GM12878 (cell line): Measurements from ENCODE around the gene ZNF566. TPM values are rescaled to one million over a fixed set of nuclear protein-coding genes. Genes with fewer than 3 reads are reported as not detected.

Source experiments
- ATAC-seq: fragments of 200-7000 bp; cut with Tn5 transposase; 3 replicates; pipeline ENCODE4 v1.9.1; 2020; ENCODE audit warnings: mild to moderate bottlenecking, moderate library complexity
- BruUV-seq: library from RNA; stranded (reverse); fragments of 400-500 nt; replicated peaks from 2 replicates; lab custom pipeline; 2021; lab: Mats Ljungman, UMichigan
- CTCF ChIA-PET: fragments of 300-600 bp; sonication (Branson Sonifier 250); formaldehyde crosslinking; extraction: SDS; loops from one replicate; lab custom pipeline; 2021; ENCODE audit warnings: inconsistent platforms; lab: Yijun Ruan, JAX
- POLR2A ChIA-PET: fragments of 350-600 bp; formaldehyde crosslinking; extraction: SDS; loops from one replicate; lab custom pipeline; 2021; ENCODE audit warnings: inconsistent platforms; lab: Charles Lee
- RAD21 ChIA-PET: fragments of 300-600 bp; sonication (Branson Sonifier 250); formaldehyde crosslinking; loops from one replicate; lab custom pipeline; 2023; ENCODE audit warnings: antibody characterized with exemption; ENCODE audit not compliant: unreplicated experiment; lab: Charles Lee
- SMC1A ChIA-PET: fragments of 300-600 bp; sonication (Branson Sonifier 250); formaldehyde crosslinking; loops from one replicate; lab custom pipeline; 2023; ENCODE audit not compliant: unreplicated experiment, uncharacterized antibody; lab: Charles Lee
- DNase-seq: peaks from one replicate; pipeline ENCODE4 v3.0.0-alpha.2; 2011; ENCODE audit warnings: low read depth, low spot score
- FAIRE-seq: peaks from 3 replicates; lab custom pipeline; 2011; peaks lifted over from hg19 to GRCh38; lab: Jason Lieb, UNC
- H2AFZ ChIP-seq: 2 replicates; pipeline ENCODE4 v1.6.0; 2011; ENCODE audit warnings: low read depth, low read length, control low read depth; ENCODE audit not compliant: control insufficient read depth
- H3K27ac ChIP-seq: 2 replicates; pipeline ENCODE4 v1.5.1; 2011; ENCODE audit warnings: control low read depth; ENCODE audit not compliant: control insufficient read depth, insufficient read depth
- H3K27me3 ChIP-seq, 2 experiments: replicated peaks in 1 of 2; 2 replicates each; pipeline versions ENCODE4 v1.6.0 to v1.6.1; 2011; ENCODE audit warnings: low read length in 1 of 2; ENCODE audit not compliant: control insufficient read depth in 2 of 2, insufficient read depth in 2 of 2
- H3K36me3 ChIP-seq, 2 experiments: 2 replicates each; pipeline ENCODE4 v1.5.1; 2011; ENCODE audit warnings: low read length in 1 of 2; ENCODE audit not compliant: control insufficient read depth in 2 of 2, insufficient read depth in 2 of 2
- H3K4me1 ChIP-seq: 2 replicates; pipeline ENCODE4 v1.6.1; 2011; ENCODE audit warnings: mild to moderate bottlenecking, low read length, moderate library complexity, mixed read lengths; ENCODE audit not compliant: control insufficient read depth, insufficient read depth
- H3K4me2 ChIP-seq: 2 replicates; pipeline ENCODE4 v1.6.0; 2011; ENCODE audit warnings: control low read depth; ENCODE audit not compliant: control insufficient read depth, insufficient read depth
- H3K4me3 ChIP-seq: fragments of 200-600 bp; sonication (generic); 2 replicates; pipeline ENCODE4 v1.5.1; 2016
- H3K79me2 ChIP-seq: 2 replicates; pipeline ENCODE4 v1.6.0; 2011; ENCODE audit warnings: low read length; ENCODE audit not compliant: control insufficient read depth, insufficient read depth
- H3K9ac ChIP-seq: 2 replicates; pipeline ENCODE4 v1.8.0; 2011; ENCODE audit warnings: low read length, control low read depth, mixed read lengths; ENCODE audit not compliant: control insufficient read depth, insufficient read depth
- H3K9me3 ChIP-seq: replicated peaks from 3 replicates; pipeline ENCODE4 v1.5.1; 2011; ENCODE audit warnings: mild to moderate bottlenecking, low read length; ENCODE audit not compliant: control insufficient read depth, insufficient read depth
- H4K20me1 ChIP-seq: 2 replicates; pipeline ENCODE4 v1.6.0; 2011; ENCODE audit not compliant: control insufficient read depth, insufficient read depth
- CEBPB ChIP-seq, 2 experiments: fragments of 150-350 bp in 1 of 2; IDR thresholded peaks; 2 replicates each; pipeline ENCODE4 v1.6.1; 2012 to 2014; ENCODE audit warnings: low read depth in 2 of 2, low read length in 2 of 2, borderline replicate concordance in 1 of 2, inconsistent platforms in 1 of 2
- IRF4 ChIP-seq: IDR thresholded peaks from 2 replicates; pipeline ENCODE4 v1.6.1; 2011; ENCODE audit warnings: low read depth, low read length
- MAX ChIP-seq: IDR thresholded peaks from 2 replicates; pipeline ENCODE4 v1.6.1; 2012; ENCODE audit warnings: low read depth, low read length, improper control_type of control experiment
- MTA3 ChIP-seq: IDR thresholded peaks from 2 replicates; pipeline ENCODE4 v1.6.1; 2012; ENCODE audit warnings: low read length, inconsistent platforms, borderline replicate concordance
- NFIC ChIP-seq: IDR thresholded peaks from 2 replicates; pipeline ENCODE4 v1.6.1; 2012; ENCODE audit warnings: low read depth, mild to moderate bottlenecking, inconsistent platforms, low read length, moderate library complexity
- NFXL1 ChIP-seq: fragments of 450-650 bp; IDR thresholded peaks from 2 replicates; pipeline ENCODE4 v1.6.1; 2017; ENCODE audit warnings: antibody characterized with exemption, mild to moderate bottlenecking, borderline replicate concordance
- RELA ChIP-seq: fragments of 450-650 bp; IDR thresholded peaks from 2 replicates; pipeline ENCODE4 v1.8.0; 2014; ENCODE audit warnings: borderline replicate concordance; ENCODE audit not compliant: partially characterized antibody
- SMARCA5 ChIP-seq: fragments of 450-650 bp; IDR thresholded peaks from 2 replicates; pipeline ENCODE4 v1.6.1; 2017; ENCODE audit warnings: mild to moderate bottlenecking
- SMC3 ChIP-seq: IDR thresholded peaks from 2 replicates; pipeline ENCODE4 v1.6.1; 2011; ENCODE audit warnings: low read length, improper control_type of control experiment, borderline replicate concordance
- SPI1 ChIP-seq: IDR thresholded peaks from 2 replicates; pipeline ENCODE4 v1.6.1; 2011; ENCODE audit warnings: low read depth, mild to moderate bottlenecking, low read length, moderate library complexity, borderline replicate concordance; ENCODE audit not compliant: insufficient read depth
- TCF12 ChIP-seq: IDR thresholded peaks from 2 replicates; pipeline ENCODE4 v1.6.1; 2011; ENCODE audit warnings: low read depth, mild to moderate bottlenecking, low read length
- ZNF622 ChIP-seq: fragments of 450-650 bp; IDR thresholded peaks from 2 replicates; pipeline ENCODE4 v1.6.1; 2017; ENCODE audit warnings: mild to moderate bottlenecking, inconsistent platforms
- WGBS: methylation state at CpG from one replicate; pipeline ENCODE4 v1.1.6; 2016; ENCODE audit warnings: low lambda C conversion rate; ENCODE audit not compliant: insufficient replicate concordance, insufficient coverage; ENCODE audit errors: missing lambda C conversion rate; 5-methylcytosine and 5-hydroxymethylcytosine counted together
- in situ Hi-C: fragments of 300-500 bp; cut with MboI; formaldehyde crosslinking; loops from 9 replicates; pipeline ENCODE4 v1.14.3; 2018; ENCODE audit warnings: mixed read lengths
- intact Hi-C: fragments of 100-400 bp; cut with micrococcal nuclease; formaldehyde crosslinking; loops from one replicate; pipeline ENCODE4 v1.14.2; 2022; ENCODE audit not compliant: unreplicated experiment
- polyA plus RNA-seq, 11 experiments: library from polyadenylated mRNA; depleted of rRNA in 4 of 11; unstranded in 6 of 11; stranded (reverse) in 5 of 11; fragments of >200 nt; fragmentation: Nextera tagmentation in 4 of 11; fragmentation: Illumina TruSeq in 1 of 11; extraction: Ambion mirVana in 4 of 11; extraction: Trizol in 1 of 11; gene quantifications; 1 replicate in 1 of 11; 2 replicates in 10 of 11; pipeline versions ENCODE4 v1.2.1 to v1.2.3, GENCODE V29; 2011 to 2016; ENCODE audit warnings: inconsistent platforms in 2 of 11, missing spikeins in 2 of 11, low read depth in 1 of 11
- total RNA-seq, 4 experiments: library from RNA; depleted of rRNA in 3 of 4; stranded (reverse); fragments of >200 nt in 3 of 4; fragmentation: Illumina TruSeq in 1 of 4; extraction: Trizol in 1 of 4; gene quantifications; 2 replicates each; pipeline versions ENCODE4 v1.2.1 to v1.2.3, GENCODE V29; 2013 to 2021

Gene ZNF566
- total and polyA plus RNA-seq, 10 of the 15 experiments (the other 5 are each of a cell fraction or from before 2014, with no cell fraction given): 2.5 to 5.8 (median 3.9) TPM

DNA sequence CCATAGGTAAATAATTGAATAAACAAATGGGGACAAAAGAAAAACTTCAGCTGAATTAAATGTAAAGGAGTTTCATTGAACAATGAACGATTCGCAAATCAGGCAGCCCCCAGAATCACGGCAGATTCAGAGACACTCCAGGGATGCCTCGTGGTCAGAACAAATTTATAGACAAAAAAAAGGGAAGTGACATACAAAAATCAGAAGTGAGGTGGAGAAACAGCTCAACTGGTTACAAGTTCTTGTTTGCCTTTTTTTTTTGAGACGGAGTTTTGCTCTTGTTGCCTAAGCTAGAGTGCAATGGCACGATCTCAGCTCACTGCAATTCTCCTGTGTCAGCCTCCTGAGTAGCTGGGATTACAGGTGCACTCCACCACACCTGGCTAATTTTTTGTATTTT is 5.7 kb downstream of the ZNF566 start:
- ATAC-seq (no peak), FAIRE-seq (no peak), DNase-seq (no peak)
- WGBS: 41% methylated on average over 6 of the region's 6 CpGs
- Histone ChIP-seq H3K9me3 (peaks cover 5% of the 10 kb centered on the region; the same call in 2 of the 3 replicates), H3K27me3 (no peaks in the 10 kb centered on the region), H3K79me2 (peaks cover 2% of the 10 kb centered on the region; the same call in 1 of the 2 replicates), H3K27ac (no peak overlapping the region), H3K4me1 (no peaks in the 10 kb centered on the region), H3K4me2 (no peak overlapping the region), H2AFZ (no peak overlapping the region), H3K4me3 (no peak overlapping the region), H4K20me1 (no peaks in the 10 kb centered on the region), H3K36me3 (no peaks in the 10 kb centered on the region), H3K9ac (no peak overlapping the region)
- in situ Hi-C loops: loop anchor here (10.0 kb wide), 1 partner anchor 369 kb away; the partner anchor contains the start of genes OVOL3, POLR2I and TBCB
- POLR2A ChIA-PET: no interaction called here
- intact Hi-C loops: no loop called here
- no peak for TF ChIP-seq IRF4
- peak; percentile 53; the same call in 1 of the 2 replicates for TF ChIP-seq SPI1
- no TSS peak for BruUV-seq
- SMC1A ChIA-PET: no interaction called here
- CTCF ChIA-PET: no interaction called here
- RAD21 ChIA-PET: no interaction called here

DNA sequence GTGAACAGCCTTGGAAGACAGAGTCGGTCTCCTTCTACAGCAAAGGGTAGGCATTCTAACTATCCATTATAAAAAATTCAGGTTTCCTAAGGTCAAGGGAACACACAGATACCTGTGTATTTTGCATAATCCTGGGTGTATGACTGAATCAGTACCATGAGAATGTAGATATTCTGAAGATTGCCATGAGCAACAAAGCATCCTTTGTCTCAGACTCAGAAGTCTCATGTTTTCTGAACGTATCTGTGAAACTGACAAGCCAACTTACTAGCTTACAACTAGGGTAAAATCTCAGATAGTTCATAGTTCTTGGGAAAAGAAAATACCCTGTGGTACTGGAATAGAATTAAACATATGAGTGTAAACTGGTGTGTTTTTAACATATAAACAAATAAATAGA is 6.5 kb downstream of the ZNF566 start:
- in situ Hi-C loops: loop anchor here (10.0 kb wide), 1 partner anchor 368 kb away; the partner anchor contains the start of genes OVOL3, POLR2I and TBCB
- intact Hi-C loops: no loop called here
- ChIA-PET RAD21 (no interaction called here), CTCF (interaction anchor here (0.6 kb wide), 2 partner anchors 135 to 280 kb away, joined by 3 to 4 read pairs; no protein-coding TSS in a partner anchor), POLR2A (no interaction called here), SMC1A (no interaction called here)
- H3K9me3 ChIP-seq: peaks cover 6% of the 10 kb centered on the region; the same call in 2 of the 3 replicates
- ATAC-seq (no peak), FAIRE-seq (no peak), DNase-seq (no peak)
- no peak overlapping the region for H3K27ac ChIP-seq
- no peaks in the 10 kb centered on the region for H3K36me3 ChIP-seq
- no TSS peak for BruUV-seq
- no peak overlapping the region for H2AFZ ChIP-seq
- 92% methylated on average over 2 of the region's 2 CpGs for WGBS
- no peaks in the 10 kb centered on the region for H3K27me3 ChIP-seq
- H3K9ac ChIP-seq: no peak overlapping the region
- H3K79me2 ChIP-seq: peaks cover under 1% of the 10 kb centered on the region; the same call in 1 of the 2 replicates
- H3K4me3 ChIP-seq: no peak overlapping the region
- H3K4me1 ChIP-seq: no peaks in the 10 kb centered on the region
- no peak for TF ChIP-seq SMARCA5
- TF ChIP-seq NFXL1: no peak
- TF ChIP-seq RELA: no peak
- TF ChIP-seq NFIC: no peak
- TF ChIP-seq CEBPB (IDR thresholded peaks at IDR 0.05; ENCODE audit: borderline replicate concordance in 1 of 2, low read depth in 2 of 2, low read length in 2 of 2): no peak
- TF ChIP-seq MTA3: no peak
- no peak for TF ChIP-seq SMC3
- TF ChIP-seq TCF12: no peak
- no peak for TF ChIP-seq MAX
- no peak for TF ChIP-seq ZNF622
- H4K20me1 ChIP-seq: no peaks in the 10 kb centered on the region
- H3K4me2 ChIP-seq: no peak overlapping the region
